HEK293T (cell line): Measurements from ENCODE around the gene RIOX2.

Source experiments
- CTCF ChIA-PET: fragments of 350-600 bp; formaldehyde crosslinking; extraction: SDS; loops from one replicate; lab custom pipeline; 2021; ENCODE audit warnings: antibody characterized with exemption, inconsistent platforms; lab: Yijun Ruan, JAX
- POLR2A ChIA-PET: fragments of 350-600 bp; formaldehyde crosslinking; extraction: SDS; loops from one replicate; lab custom pipeline; 2020; ENCODE audit warnings: antibody characterized with exemption, inconsistent platforms; lab: Yijun Ruan, JAX
- DNase-seq: peaks from one replicate; pipeline ENCODE4 v3.0.0; 2012; ENCODE audit warnings: mixed read lengths; ENCODE audit errors: extremely low spot score
- ARNT ChIP-seq: fragments of 450-650 bp; IDR thresholded peaks from 2 replicates; pipeline ENCODE4 v1.6.1; 2017; ENCODE audit warnings: mild to moderate bottlenecking
- BHLHE40 ChIP-seq: fragments of 450-650 bp; IDR thresholded peaks from 2 replicates; pipeline ENCODE4 v1.6.1; 2016; ENCODE audit warnings: mild to moderate bottlenecking, moderate library complexity, borderline replicate concordance
- CTBP1 ChIP-seq: fragments of 450-650 bp; IDR thresholded peaks from 2 replicates; pipeline ENCODE4 v1.6.1; 2016; ENCODE audit warnings: borderline replicate concordance
- ELF4 ChIP-seq: fragments of 450-650 bp; IDR thresholded peaks from 2 replicates; pipeline ENCODE4 v1.6.1; 2017; ENCODE audit warnings: antibody characterized with exemption
- FOXA1 ChIP-seq: fragments of 450-650 bp; IDR thresholded peaks from 2 replicates; pipeline ENCODE4 v1.6.1; 2016; ENCODE audit warnings: mild to moderate bottlenecking
- FOXK2 ChIP-seq: fragments of 450-650 bp; IDR thresholded peaks from 2 replicates; pipeline ENCODE4 v1.6.1; 2016; ENCODE audit warnings: mild to moderate bottlenecking
- FOXM1 ChIP-seq: fragments of 450-650 bp; IDR thresholded peaks from 2 replicates; pipeline ENCODE4 v1.6.1; 2017; ENCODE audit warnings: mild to moderate bottlenecking, borderline replicate concordance
- HDGF ChIP-seq: fragments of 450-650 bp; IDR thresholded peaks from 2 replicates; pipeline ENCODE4 v1.6.1; 2017; ENCODE audit warnings: antibody characterized with exemption, borderline replicate concordance
- L3MBTL2 ChIP-seq: fragments of 450-650 bp; conservative IDR thresholded peaks from 2 replicates; pipeline ENCODE4 v1.6.1; 2016; ENCODE audit warnings: mild to moderate bottlenecking
- LEF1 ChIP-seq: fragments of 450-650 bp; IDR thresholded peaks from 2 replicates; pipeline ENCODE4 v1.6.1; 2017; ENCODE audit warnings: mild to moderate bottlenecking, borderline replicate concordance
- NFRKB ChIP-seq: fragments of 450-650 bp; IDR thresholded peaks from 2 replicates; pipeline ENCODE4 v1.6.1; 2016; ENCODE audit warnings: mild to moderate bottlenecking, moderate library complexity
- PKNOX1 ChIP-seq: fragments of 450-650 bp; IDR thresholded peaks from 2 replicates; pipeline ENCODE4 v1.6.1; 2016
- SP1 ChIP-seq: fragments of 450-650 bp; IDR thresholded peaks from 2 replicates; pipeline ENCODE4 v1.6.1; 2017
- SUZ12 ChIP-seq: fragments of 450-650 bp; IDR thresholded peaks from 2 replicates; pipeline ENCODE4 v1.6.1; 2016; ENCODE audit warnings: mild to moderate bottlenecking
- TARDBP ChIP-seq: fragments of 450-650 bp; IDR thresholded peaks from 2 replicates; pipeline ENCODE4 v1.6.1; 2016
- ZNF384 ChIP-seq: fragments of 450-650 bp; IDR thresholded peaks from 2 replicates; pipeline ENCODE4 v1.6.1; 2016

Gene RIOX2

DNA sequence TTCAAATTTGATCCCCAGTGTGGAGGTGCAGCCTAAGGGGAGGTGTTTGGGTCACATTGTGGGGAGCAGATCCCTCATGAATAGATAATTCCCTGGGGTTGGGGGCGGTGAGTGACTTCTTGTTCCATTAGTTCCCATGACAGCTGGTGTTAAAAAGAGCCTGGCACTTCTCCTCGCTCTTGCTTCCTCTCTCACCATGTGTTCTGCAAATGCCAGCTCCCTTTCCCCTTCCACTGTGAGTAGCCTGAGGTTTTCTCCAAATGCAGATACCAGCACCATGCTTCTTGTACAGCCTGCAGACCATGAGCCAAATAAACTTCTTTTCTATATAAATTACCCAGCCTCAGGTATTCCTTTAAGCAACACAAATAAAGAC is 23.1 kb downstream of the RIOX2 start:
- no peak for TF ChIP-seq ELF4
- no peak for TF ChIP-seq ARNT
- CTCF ChIA-PET, result no interaction called here
- POLR2A ChIA-PET, result no interaction called here
- DNase-seq, result no peak

- POLR2A ChIA-PET, result no interaction called here
- DNase-seq, result no peak
- TF ChIP-seq FOXK2 (no peak), FOXA1 (no peak), NFRKB (no peak), CTBP1 (no peak), ELF4 (no peak), PKNOX1 (no peak)
- CTCF ChIA-PET, result no interaction called here
These were observed 23.7 kb downstream of the RIOX2 start for GRCh38 chr3:97948351-97949109.

GRCh38 chr3:97942801-97943546 is 29.3 kb downstream of the RIOX2 start:
- ChIA-PET CTCF (no interaction called here), POLR2A (no interaction called here)
- TF ChIP-seq ELF4 (no peak), BHLHE40 (no peak), L3MBTL2 (no peak), FOXA1 (no peak), FOXM1 (no peak), TARDBP (no peak), CTBP1 (no peak), SUZ12 (no peak), SP1 (no peak), ZNF384 (no peak), PKNOX1 (no peak), FOXK2 (no peak), ARNT (no peak), NFRKB (no peak), LEF1 (no peak), HDGF (no peak)
- no peak for DNase-seq

DNA sequence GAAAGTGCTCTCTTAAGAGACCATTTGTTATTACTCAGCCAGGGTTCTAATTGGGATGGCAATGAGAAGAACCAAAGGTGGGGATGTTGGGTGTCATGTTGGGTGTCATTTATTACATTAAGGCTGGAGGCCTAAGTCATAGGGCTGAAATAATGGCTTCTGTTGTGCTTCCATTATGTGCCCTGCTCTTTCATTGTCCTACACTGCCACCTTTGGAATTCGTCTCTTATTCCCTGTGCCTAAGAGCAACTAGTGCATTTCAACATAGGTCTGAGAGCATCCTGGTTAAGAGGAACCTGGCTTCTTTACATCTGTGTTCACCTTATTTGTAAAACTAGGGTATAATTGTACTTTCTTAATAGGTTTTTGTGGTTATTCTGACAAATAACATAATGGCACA is 32.2 kb downstream of the RIOX2 start:
- TF ChIP-seq SUZ12 (no peak), ELF4 (no peak), TARDBP (no peak), PKNOX1 (no peak), LEF1 (no peak)
- CTCF ChIA-PET, result no interaction called here
- DNase-seq, result peak; percentile 12
- POLR2A ChIA-PET, result no interaction called here

GRCh38 chr3:97939401-97939800 is 32.8 kb downstream of the RIOX2 start:
- no peak for DNase-seq
- CTCF ChIA-PET, result no interaction called here
- POLR2A ChIA-PET, result no interaction called here
- TF ChIP-seq TARDBP (no peak), FOXM1 (no peak), SUZ12 (no peak), PKNOX1 (no peak), L3MBTL2 (no peak), FOXK2 (no peak), ARNT (no peak), ELF4 (no peak), NFRKB (no peak)

- CTCF ChIA-PET, result no interaction called here
- no peak for DNase-seq
- TF ChIP-seq HDGF (no peak), FOXM1 (no peak), ZNF384 (no peak), FOXA1 (no peak), ELF4 (no peak), LEF1 (no peak), CTBP1 (no peak), TARDBP (no peak), SUZ12 (no peak), NFRKB (no peak), PKNOX1 (no peak), L3MBTL2 (no peak)
- POLR2A ChIA-PET, result no interaction called here
These were observed 33.8 kb downstream of the RIOX2 start for GRCh38 chr3:97938444-97938843.
